DND-41 (cell line): ENCODE measurements around the gene FAM161A.

Experiments used
- ATAC-seq: fragments of 200-7000 bp; cut with Tn5 transposase; 3 replicates; pipeline ENCODE4 v1.9.1; 2021; ENCODE audit warnings: low read depth; ENCODE audit not compliant: insufficient read depth
- DNase-seq: peaks from one replicate; pipeline ENCODE4 v3.0.0-alpha.2; 2020
- H2AFZ ChIP-seq: 2 replicates; pipeline ENCODE4 v1.6.0; 2012; ENCODE audit warnings: low read depth, low read length
- H3K27ac ChIP-seq: 2 replicates; pipeline ENCODE4 v1.5.1; 2012; ENCODE audit warnings: low read length, inconsistent platforms
- H3K27me3 ChIP-seq: fragments of 200-600 bp; sonication (generic); 2 replicates; pipeline ENCODE4 v1.6.0; 2012; ENCODE audit warnings: low read length, mild to moderate bottlenecking, inconsistent platforms; ENCODE audit not compliant: insufficient read depth, poor library complexity
- H3K36me3 ChIP-seq: 2 replicates; pipeline ENCODE4 v1.5.1; 2012; ENCODE audit warnings: low read length, inconsistent platforms; ENCODE audit not compliant: insufficient read depth
- H3K4me1 ChIP-seq: 2 replicates; pipeline ENCODE4 v1.5.1; 2012; ENCODE audit warnings: mild to moderate bottlenecking, low read length; ENCODE audit not compliant: insufficient read depth
- H3K4me2 ChIP-seq: 2 replicates; pipeline ENCODE4 v1.6.0; 2012; ENCODE audit warnings: mild to moderate bottlenecking, moderate library complexity, low read length, inconsistent platforms; ENCODE audit not compliant: insufficient read depth
- H3K4me3 ChIP-seq, 2 experiments: fragments of 200-600 bp in 1 of 2; shearing (Covaris generic) in 1 of 2; 2 replicates each; pipeline ENCODE4 v1.5.1; 2012 to 2016; ENCODE audit warnings: inconsistent platforms in 2 of 2, low read length in 2 of 2, mild to moderate bottlenecking in 2 of 2, low read depth in 1 of 2, moderate library complexity in 1 of 2
- H3K79me2 ChIP-seq: 2 replicates; pipeline ENCODE4 v1.6.0; 2012; ENCODE audit warnings: low read length, inconsistent platforms; ENCODE audit not compliant: insufficient read depth
- H3K9ac ChIP-seq: 2 replicates; pipeline ENCODE4 v1.6.0; 2012; ENCODE audit warnings: low read depth, mild to moderate bottlenecking, inconsistent platforms, low read length, moderate library complexity
- H3K9me3 ChIP-seq: 2 replicates; pipeline ENCODE4 v1.5.1; 2012; ENCODE audit warnings: low read length, moderate library complexity, mild to moderate bottlenecking, inconsistent platforms; ENCODE audit not compliant: insufficient read depth, severe bottlenecking
- H4K20me1 ChIP-seq: 2 replicates; pipeline ENCODE4 v1.6.0; 2012; ENCODE audit warnings: low read length; ENCODE audit not compliant: insufficient read depth
- EZH2 ChIP-seq: IDR thresholded peaks from 3 replicates; pipeline ENCODE4 v1.6.1; 2012; ENCODE audit warnings: borderline replicate concordance, low read depth, mild to moderate bottlenecking, moderate library complexity, low read length, inconsistent platforms; ENCODE audit not compliant: severe bottlenecking
- TF ChIP-seq, protein P1 (sequence below): IDR thresholded peaks from 2 replicates; pipeline ENCODE4 v1.5.1; 2012; ENCODE audit warnings: borderline replicate concordance, low read length, moderate library complexity, mild to moderate bottlenecking; ENCODE audit not compliant: poor library complexity, severe bottlenecking; ENCODE audit errors: extremely low read depth

Gene FAM161A

GRCh38 chr2:61855318-61855613 is 1.4 kb upstream of the FAM161A start:
- peak overlapping the region in 1 of 2 experiments; percentile 95; a peak in 2 of 4 replicates for H3K4me3 ChIP-seq
- no peaks in the 10 kb centered on the region for H3K27me3 ChIP-seq
- H3K9ac ChIP-seq = peak overlapping the region; percentile 69
- no peak for DNase-seq
- H4K20me1 ChIP-seq = no peaks in the 10 kb centered on the region
- ATAC-seq = no peak
- no peaks in the 10 kb centered on the region for H3K9me3 ChIP-seq
- no peak for TF ChIP-seq EZH2
- TF ChIP-seq, protein P1, sequence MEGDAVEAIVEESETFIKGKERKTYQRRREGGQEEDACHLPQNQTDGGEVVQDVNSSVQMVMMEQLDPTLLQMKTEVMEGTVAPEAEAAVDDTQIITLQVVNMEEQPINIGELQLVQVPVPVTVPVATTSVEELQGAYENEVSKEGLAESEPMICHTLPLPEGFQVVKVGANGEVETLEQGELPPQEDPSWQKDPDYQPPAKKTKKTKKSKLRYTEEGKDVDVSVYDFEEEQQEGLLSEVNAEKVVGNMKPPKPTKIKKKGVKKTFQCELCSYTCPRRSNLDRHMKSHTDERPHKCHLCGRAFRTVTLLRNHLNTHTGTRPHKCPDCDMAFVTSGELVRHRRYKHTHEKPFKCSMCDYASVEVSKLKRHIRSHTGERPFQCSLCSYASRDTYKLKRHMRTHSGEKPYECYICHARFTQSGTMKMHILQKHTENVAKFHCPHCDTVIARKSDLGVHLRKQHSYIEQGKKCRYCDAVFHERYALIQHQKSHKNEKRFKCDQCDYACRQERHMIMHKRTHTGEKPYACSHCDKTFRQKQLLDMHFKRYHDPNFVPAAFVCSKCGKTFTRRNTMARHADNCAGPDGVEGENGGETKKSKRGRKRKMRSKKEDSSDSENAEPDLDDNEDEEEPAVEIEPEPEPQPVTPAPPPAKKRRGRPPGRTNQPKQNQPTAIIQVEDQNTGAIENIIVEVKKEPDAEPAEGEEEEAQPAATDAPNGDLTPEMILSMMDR = no peak
- H2AFZ ChIP-seq = peak overlapping the region; percentile 98
- peak overlapping the region; percentile 96 for H3K4me2 ChIP-seq
- peaks cover 20% of the 10 kb centered on the region for H3K4me1 ChIP-seq
- no peaks in the 10 kb centered on the region for H3K79me2 ChIP-seq
- H3K27ac ChIP-seq = no peak overlapping the region; the same call in 1 of the 2 replicates
- H3K36me3 ChIP-seq = no peaks in the 10 kb centered on the region; the same call in 1 of the 2 replicates

DNA sequence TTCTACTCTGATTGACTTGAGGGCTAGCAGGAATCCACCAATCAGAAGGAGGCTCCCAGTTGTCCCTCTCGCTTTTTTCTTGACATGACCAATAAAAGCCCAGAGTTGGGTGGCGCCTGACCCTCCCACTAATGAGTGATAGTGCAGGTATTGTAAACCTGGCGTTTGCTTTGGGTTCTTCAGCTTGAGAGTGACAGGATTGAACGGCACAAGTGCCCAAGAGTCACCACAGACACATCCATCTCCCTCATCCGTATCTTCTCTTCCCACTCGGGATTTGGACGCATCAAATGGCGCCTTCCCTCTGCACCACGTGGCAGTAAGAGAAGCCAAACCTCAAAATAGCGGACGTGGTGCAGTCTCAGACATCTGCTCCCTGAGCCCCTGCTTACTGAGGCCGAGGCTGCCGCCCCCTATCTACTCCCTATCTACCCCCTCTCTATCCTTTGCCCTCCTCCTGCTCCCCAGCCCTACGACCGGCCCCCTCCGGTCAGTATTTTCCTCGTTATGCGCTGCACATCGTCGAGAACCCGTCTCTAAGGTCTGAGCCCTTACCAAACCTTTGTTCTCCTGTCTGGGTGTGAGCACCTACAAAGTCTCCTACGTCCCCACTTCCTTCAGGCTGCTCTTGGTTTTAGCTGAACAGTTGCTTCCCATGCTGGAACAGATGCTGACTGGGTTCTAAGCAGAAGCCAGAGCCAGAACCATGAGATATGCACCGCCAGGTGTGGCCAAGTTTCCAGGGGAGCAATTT is 881 bp upstream of the FAM161A start:
- Histone ChIP-seq H2AFZ (peak overlapping the region; percentile 98), H4K20me1 (no peaks in the 10 kb centered on the region), H3K4me1 (peaks cover 20% of the 10 kb centered on the region), H3K27ac (peak overlapping the region; percentile 88), H3K9ac (peak overlapping the region; percentile 69), H3K36me3 (no peaks in the 10 kb centered on the region; the same call in 1 of the 2 replicates), H3K79me2 (no peaks in the 10 kb centered on the region), H3K27me3 (no peaks in the 10 kb centered on the region), H3K4me3 (peak overlapping the region; percentile 74 to 95; a peak in 3 of 4 replicates), H3K4me2 (peak overlapping the region; percentile 96), H3K9me3 (no peaks in the 10 kb centered on the region)
- TF ChIP-seq, protein P1 = no peak
- TF ChIP-seq EZH2 = no peak
- DNase-seq (peak; percentile 93), ATAC-seq (peak; percentile 93)

- H3K27ac ChIP-seq = peak overlapping the region; percentile 88
- H2AFZ ChIP-seq = peak overlapping the region; percentile 98
- H3K9me3 ChIP-seq = no peaks in the 10 kb centered on the region
- H3K9ac ChIP-seq = peak overlapping the region; percentile 69
- H3K4me3 ChIP-seq = peak overlapping the region; percentile 74 to 95
- ATAC-seq = peak; percentile 53
- no peaks in the 10 kb centered on the region for H3K79me2 ChIP-seq
- TF ChIP-seq, protein P1 = no peak
- no peak for DNase-seq
- peak overlapping the region; percentile 96 for H3K4me2 ChIP-seq
- no peaks in the 10 kb centered on the region for H3K27me3 ChIP-seq
- no peaks in the 10 kb centered on the region for H4K20me1 ChIP-seq
- H3K36me3 ChIP-seq = no peaks in the 10 kb centered on the region; the same call in 1 of the 2 replicates
- H3K4me1 ChIP-seq = peaks cover 20% of the 10 kb centered on the region
Measured at GRCh38 chr2:61853086-61853846, 594 bp downstream of the FAM161A start.
